ENCODE results near the gene PSD2.

PSD2 gene

GRCh38 chr5:139841549-139841948, 45.9 kb downstream of the PSD2 start:
- TF ChIP-seq CTCF (conservative IDR thresholded peaks at IDR 0.05) (no peak), ZFX (IDR thresholded peaks at IDR 0.05) (no peak)

GRCh38 chr5:139842321-139842720, 46.7 kb downstream of the PSD2 start:
- H3K27ac ChIP-seq = no peak overlapping the region
- TF ChIP-seq CTCF (conservative IDR thresholded peaks at IDR 0.05) (no peak), ZFX (IDR thresholded peaks at IDR 0.05) (no peak)

More at GRCh38 chr5:139841549-139841948, 45.9 kb downstream of the PSD2 start:
- H3K27ac ChIP-seq = no peak overlapping the region

GRCh38 chr5:139843991-139844390, 48.4 kb downstream of the PSD2 start:
- no peak for TF ChIP-seq CTCF (conservative IDR thresholded peaks at IDR 0.05)
- no peak for TF ChIP-seq ZFX (IDR thresholded peaks at IDR 0.05)
- no peak overlapping the region for H3K27ac ChIP-seq

- TF ChIP-seq ZFX (IDR thresholded peaks at IDR 0.05) (no peak), CTCF (conservative IDR thresholded peaks at IDR 0.05) (peak; percentile 88)
- no peak overlapping the region for H3K27ac ChIP-seq
Observed at GRCh38 chr5:139844472-139845145, 49.0 kb downstream of the PSD2 start.

- TF ChIP-seq CTCF (conservative IDR thresholded peaks at IDR 0.05) = no peak
Observed at GRCh38 chr5:139845846-139846681, 50.5 kb downstream of the PSD2 start.

GRCh38 chr5:139847091-139847490, 51.5 kb downstream of the PSD2 start:
- TF ChIP-seq ZFX (IDR thresholded peaks at IDR 0.05) (no peak), CTCF (conservative IDR thresholded peaks at IDR 0.05) (no peak)
- H3K27ac ChIP-seq = no peak overlapping the region

More at GRCh38 chr5:139845846-139846681, 50.5 kb downstream of the PSD2 start:
- H3K27ac ChIP-seq = no peak overlapping the region

Data from C4-2B (cell line).